NB4 (cell line): ENCODE results near the gene P2RX5.

Experiments used
- CTCF ChIP-seq: IDR thresholded peaks from one replicate; pipeline ENCODE4 v1.5.1; 2012; ENCODE audit warnings: low read depth, low read length
- MAX ChIP-seq: IDR thresholded peaks from 2 replicates; pipeline ENCODE4 v1.6.1; 2011; ENCODE audit warnings: low read depth, low read length
- POLR2A ChIP-seq: IDR thresholded peaks from 2 replicates; pipeline ENCODE4 v1.6.1; 2011; ENCODE audit warnings: mild to moderate bottlenecking; ENCODE audit not compliant: insufficient read length; ENCODE audit errors: extremely low read depth

- no peak for TF ChIP-seq CTCF
- peak; percentile 77 for TF ChIP-seq MAX
- no peak for TF ChIP-seq POLR2A
Observed at GRCh38 chr17:3695723-3696411, at the start of gene P2RX5.
